ENCODE measurements around the gene ZNF683.

- TF ChIP-seq CTCF (conservative IDR thresholded peaks at IDR 0.05; ENCODE audit: low read length) (no peak), EZH2phosphoT487 (IDR thresholded peaks at IDR 0.05; ENCODE audit: borderline replicate concordance) (no peak)
Observed at GRCh38 chr1:26372039-26372438, 511 bp downstream of the ZNF683 start.
